ENCODE results near the gene GRIA4.

The GRIA4 gene

DNA sequence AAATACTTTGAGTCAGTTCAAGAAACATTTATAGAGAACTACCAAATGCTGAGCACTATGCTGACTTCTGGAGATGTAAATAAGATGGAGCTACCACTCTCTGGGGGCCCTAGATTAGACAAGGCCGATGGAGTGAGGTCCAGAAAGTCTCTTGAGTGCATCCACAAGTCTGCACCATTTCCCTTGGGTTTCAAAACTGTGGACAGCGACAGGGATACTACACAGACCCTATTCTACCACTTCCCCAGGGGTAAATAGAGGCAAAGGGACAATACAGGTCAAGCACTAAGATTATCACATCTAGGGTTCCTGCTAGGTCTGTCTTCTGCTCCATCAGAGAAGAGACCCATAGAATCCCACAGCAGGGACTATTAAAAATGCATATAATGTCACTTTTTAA lies 183.2 kb downstream of the GRIA4 start:
- no peak for DNase-seq

DNA sequence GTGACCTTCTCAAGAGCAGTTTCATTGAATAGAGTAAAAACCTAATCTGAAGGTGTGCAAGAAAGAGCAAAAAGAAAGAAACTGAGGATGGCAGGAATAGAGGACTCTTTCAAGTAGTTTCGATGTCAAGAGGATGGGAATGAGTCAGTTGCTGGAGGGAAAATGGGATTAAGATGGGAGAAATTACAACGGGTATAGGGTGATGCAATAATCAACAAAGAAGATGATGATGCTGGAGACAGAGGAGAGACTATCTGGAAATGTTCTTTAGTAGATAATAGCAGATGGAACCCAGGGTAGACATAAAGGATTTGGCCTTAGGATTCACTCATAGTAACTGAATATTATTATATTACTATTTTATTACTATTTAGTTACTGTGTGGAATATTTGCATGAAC lies 189.4 kb downstream of the GRIA4 start:
- no peak for DNase-seq

DNA sequence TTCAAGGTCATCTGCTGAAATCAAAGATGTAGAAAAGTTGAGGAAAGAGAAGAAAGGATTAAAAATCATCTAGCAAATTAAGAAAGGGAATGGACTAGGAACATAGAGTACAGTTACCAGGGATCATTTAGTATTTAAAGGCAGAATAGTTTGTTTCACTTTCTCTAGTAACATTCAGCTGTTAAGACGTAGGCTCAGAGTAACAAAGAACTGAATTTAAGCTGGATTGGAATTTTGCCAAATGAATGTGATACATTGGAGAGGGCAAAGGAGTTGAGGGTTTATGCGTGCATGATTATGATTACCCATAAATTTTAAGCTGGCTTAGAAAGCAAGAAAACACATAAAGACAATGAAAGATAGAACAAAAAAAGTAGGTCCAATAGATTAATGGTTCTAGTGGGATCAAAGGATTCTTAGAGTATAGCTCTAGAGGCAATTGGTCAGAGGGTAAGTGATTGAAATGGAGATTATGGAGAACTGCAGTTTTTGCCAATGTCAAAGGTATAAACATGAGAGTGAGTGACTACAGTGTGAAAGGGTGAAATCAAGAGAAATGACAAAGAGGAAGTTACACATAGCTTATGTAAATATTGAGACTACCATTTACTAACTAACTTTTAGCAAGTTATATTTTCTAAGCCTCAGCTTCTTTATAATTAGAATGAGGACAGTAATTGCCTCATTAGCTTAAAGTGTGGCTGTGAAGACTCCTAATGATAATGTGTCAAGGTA lies 190.0 kb downstream of the GRIA4 start:
- no peak for DNase-seq

DNA sequence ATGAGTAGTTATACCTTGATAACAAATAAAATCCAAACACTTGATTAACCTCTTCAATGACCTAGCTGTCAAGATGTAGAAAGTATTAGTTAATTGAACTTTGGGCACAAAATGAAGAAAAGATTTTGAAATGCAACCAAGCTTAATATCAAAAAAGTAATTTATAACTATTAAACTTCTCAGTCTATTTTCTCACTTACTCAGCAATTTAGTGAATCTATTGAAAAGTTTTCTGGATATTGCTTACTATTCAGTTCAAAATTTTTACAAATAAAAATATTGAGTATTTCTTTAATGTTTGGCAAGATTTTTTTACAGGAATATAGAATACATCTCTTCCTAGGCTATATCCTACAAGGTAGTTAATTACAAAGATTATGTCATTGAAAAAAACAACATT lies 192.5 kb downstream of the GRIA4 start:
- DNase-seq: no peak

DNA sequence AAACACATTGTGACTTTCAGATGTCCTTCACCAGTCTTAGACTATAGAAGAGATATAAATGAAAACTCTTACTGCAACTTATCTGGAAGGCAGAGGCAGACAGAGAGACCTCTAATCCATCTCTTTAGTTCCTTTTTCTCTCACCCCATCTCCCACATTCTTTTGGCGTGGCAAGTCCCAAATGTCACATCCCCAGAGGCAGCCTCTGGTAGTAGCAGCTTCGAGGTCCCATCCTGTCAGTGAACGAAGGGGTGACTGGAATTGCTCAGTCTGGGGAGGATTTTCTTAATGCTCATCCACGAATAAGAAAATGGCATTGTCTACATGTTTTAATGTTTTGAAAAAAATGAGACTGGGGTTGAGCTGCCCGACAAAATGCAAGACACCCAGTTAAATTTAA lies 201.4 kb downstream of the GRIA4 start:
- DNase-seq: no peak

DNA sequence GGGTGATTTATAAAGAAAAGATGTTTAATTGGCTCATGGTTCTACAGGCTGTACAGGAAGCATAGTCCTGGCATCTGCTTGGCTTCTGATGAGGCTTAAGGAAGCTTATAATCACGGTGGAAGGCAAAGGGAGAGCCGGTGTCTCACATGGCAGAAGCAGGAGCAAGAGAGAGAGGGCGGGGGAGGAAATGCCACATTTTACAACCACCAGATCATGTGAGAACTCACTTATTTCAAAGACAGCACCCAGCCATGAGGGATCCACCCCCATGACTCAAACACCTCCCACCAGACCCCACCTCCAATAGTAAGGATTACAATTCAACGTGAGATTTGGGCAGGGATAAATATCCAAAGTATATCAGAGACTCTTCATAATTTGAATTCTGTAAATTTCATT lies 211.5 kb downstream of the GRIA4 start:
- DNase-seq: no peak

DNA sequence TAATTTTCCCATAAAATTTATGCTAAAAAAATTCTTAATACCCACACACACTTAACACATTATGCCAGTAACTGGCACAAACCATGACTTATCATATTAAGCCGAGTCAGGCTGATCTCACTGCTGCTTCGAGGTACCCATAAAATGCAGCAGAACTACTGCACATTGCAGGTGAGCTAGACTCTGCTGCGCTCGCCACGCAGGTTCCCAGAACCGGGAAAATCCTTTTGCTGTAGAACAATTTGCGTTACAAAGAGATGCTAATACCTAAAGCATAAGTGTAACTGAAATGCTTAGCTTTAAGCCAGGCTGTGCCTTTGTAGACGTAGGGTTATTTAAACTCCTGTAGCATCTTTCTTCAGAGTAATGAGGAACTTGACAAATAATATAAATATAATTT lies 211.9 kb downstream of the GRIA4 start:
- DNase-seq: no peak

DNA sequence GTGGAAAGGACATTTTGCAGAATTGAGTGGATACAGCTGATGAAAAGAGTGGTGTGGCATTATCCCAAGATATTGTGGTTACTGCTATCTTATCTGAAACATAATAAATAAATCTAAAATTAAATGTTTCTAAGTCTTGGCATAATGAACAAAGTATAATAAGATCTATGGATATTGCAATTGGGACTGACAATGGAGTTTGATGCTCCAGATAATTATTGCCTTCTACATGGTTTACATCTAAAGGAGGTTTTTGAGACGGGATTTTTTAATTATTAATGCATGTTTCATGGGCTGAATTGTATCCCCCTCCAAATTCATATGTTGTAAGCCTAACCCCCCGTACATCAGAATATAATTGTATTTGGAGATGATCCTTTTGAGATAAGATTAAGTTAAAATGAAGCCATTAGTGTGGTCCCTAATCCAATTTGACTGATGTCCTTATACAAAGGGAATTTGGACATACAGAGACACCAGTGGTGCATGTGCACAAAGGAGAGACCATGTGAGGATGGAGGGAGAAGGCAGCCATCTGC lies 213.7 kb downstream of the GRIA4 start:
- DNase-seq: no peak

DNA sequence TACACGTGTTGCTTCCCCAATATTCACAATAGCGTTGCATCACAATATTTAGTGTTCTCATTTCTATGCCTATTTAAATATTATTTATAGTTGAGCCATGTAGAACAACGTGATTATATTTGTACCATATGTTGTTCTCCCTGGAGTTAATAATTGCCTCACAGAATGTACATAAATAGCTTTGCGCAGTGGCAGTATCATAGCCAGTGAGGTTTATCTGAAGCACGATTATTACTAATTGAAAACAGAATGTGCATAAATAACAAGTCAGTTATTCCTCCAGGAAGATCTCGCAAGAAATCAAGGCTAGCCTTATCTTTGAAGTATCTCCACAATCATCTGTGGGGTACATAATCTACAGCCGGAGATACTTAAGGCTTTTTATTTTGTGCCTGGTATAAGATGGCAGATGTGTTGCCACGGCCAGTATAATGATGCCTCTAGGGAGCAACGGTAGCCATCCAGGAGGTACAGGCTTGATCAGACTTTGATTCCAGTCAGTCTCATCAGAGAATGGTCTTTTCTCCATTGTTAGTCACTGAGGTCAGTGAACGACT lies 214.7 kb downstream of the GRIA4 start:
- DNase-seq: no peak

DNA sequence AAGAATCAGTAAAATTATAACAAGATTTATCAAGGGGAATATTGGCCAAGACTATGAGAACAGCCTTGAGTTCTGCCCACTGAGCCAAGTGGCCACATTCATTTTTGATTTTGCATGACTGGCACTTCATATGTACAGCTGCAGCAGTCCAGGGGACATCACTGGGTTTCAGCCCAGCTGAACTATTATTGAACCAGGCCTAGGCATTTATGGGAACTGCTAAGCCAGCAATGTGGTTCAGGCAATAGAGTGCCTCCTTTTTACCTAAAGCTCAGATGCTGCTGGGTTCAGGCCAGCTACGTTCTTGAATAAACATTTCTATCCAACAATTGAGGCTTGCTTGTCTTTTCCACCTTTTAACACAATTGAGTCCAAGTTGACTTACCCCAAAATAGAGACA lies 215.3 kb downstream of the GRIA4 start:
- no peak for DNase-seq

DNA sequence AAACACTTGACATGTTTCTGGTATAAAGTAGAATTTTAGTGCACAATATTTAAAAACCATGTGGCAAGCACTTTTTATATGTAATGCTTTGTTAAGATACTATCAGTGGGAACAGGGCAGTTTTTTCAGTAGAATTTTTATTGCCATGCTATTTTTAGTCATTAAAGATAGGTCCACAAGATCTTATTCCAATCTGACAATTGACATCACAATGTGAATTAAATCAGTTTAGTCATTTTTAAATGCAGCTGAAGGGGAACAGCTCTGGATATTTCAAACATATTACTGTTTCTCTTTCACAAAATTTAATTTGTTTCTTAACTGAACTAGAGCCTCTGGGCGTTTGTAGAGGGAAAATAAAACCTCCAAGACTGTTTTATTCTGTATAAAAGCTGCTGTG lies 218.0 kb downstream of the GRIA4 start:
- no peak for DNase-seq

DNA sequence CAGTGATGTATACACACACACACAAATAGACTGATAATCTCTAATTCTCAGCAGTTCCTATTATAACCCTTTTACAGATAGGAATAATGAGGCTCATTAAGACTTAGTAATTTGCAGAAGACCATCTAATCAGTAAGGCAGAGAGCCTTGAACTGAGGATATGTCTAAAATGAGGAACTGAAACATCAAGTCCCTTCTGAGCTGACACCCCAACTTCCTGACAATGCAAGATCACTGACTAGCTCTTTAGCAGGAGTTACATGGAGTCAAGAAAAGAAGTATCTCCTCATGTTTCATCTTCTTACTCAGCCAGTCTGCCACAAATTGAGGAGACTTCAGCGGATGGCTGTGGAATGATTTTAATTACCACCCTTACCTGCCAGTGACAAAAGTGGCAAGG lies 219.2 kb downstream of the GRIA4 start:
- DNase-seq: no peak

DNA sequence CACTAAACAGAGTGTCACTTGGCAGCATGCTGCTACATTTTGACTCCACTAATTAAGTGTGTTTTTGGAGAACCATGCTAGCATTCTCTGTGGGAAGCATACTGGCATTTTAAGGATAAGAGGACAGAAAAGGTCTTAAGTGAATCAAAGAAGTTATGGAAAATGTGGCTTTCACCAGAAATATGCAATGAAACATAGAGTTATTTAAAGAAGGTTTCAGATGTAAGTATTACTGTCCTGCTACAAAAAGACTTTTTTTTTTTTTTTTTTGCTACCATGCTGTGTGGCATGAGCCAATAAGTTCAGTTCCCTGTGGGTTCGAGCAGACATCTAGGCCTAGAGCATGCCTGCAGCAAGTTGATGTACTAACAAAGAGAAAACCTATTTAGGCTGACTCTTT lies 224.6 kb downstream of the GRIA4 start:
- no peak for DNase-seq

DNA sequence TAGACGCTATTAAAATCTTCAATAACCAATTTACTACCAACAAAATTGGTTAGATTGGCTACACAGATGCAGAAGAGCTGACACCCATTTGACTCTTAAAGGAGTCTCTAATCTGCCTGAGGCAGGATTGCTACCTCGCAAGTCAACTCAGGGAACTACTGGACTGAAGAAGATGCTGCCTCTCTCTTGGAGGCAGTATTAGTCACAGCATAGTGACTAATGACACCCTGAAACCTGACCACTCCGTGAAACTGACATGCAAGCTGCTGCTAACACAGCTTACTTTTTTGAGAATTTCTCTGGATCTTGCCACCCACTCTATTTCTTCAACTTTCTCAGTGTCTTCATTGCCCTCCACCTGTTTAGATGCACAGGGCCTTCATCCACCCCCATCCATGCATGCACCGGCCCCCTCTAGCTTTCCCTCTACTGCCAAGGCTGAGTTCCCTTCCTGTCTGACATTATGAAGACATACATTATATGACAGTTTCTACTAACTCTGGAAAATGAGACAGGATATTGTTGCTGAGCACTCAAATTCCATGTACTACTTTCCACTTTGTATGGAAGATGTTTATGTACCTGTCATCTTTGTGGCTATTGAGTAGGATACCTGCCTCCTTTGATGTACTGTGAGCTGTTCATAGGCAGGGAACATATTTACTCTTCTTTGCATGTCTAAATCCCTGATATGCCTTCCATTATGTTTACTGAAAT lies 229.0 kb downstream of the GRIA4 start:
- DNase-seq: no peak

DNA sequence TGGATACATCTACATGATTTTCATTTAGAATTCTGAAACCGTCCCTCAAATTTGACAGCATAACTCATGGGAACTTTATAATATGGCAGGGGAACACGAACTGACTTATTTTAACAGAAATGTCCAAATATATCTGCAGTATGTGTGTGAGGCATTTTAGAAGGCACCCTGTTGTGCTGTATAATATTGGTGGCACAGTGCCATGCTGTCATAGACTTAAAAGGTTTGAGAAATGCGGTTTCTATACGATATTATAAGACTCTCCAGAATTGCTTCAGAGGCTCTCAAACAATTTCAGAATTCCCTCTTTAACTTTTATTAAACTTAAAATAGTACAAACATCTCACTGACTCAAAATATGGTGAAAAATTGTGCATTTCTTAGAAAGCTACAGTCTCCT lies 230.5 kb downstream of the GRIA4 start:
- no peak for DNase-seq

DNA sequence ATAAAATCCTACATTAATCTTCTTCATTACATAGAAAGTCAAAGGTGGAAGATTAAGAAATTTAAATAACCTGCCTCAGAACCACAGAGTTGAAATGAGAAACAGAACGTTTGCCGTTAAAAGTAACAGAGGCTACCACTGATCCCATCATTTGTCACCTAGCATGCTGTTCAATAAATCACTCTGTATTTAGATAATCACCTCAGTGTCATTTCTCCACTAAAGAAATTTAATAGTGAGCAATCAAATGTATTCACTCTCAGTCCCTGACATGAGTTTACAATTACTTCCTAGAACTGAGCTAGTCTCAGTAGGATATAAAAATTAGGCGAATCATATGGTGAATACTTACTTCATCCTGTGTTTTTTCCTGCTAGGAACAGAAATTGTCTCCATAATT lies 242.5 kb downstream of the GRIA4 start:
- DNase-seq: no peak

DNA sequence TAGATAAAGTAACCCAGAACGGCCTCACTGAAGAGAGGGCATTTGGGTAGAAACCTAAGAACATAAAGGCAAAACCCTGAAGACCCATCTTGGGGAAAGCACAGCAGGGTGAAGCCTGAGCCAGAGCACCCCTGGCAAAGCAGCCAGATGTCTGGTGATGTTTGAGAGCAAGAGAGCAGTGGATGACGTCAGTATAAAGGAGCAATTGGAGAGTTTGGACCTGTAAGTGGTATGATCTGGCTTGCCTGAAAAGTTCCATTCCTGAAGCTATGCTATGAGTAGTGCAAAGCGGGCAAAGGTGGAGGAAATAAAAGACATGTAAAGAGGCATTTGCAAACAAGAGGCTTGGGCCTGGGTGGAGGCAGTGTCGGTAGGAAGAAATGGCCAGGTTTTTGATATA lies 244.4 kb downstream of the GRIA4 start:
- DNase-seq: no peak

DNA sequence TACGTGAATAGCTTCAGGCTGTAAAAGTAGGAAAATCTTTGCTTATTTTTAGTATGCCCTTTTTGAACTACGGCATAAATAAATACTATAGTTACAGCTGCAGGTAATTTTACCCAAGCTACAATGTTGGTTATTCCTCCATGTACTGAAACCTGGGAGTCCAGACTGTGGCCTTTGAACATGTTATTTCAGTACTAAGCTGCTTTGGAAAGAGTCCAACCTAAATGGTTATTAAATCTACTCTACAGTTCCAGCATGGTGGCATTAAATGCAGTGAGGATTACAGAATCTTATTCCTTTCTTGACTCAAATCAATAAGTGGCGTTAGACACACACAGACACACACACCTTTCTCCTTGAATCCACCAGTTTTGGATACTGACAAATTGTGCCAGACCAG lies 247.1 kb downstream of the GRIA4 start:
- no peak for DNase-seq

DNA sequence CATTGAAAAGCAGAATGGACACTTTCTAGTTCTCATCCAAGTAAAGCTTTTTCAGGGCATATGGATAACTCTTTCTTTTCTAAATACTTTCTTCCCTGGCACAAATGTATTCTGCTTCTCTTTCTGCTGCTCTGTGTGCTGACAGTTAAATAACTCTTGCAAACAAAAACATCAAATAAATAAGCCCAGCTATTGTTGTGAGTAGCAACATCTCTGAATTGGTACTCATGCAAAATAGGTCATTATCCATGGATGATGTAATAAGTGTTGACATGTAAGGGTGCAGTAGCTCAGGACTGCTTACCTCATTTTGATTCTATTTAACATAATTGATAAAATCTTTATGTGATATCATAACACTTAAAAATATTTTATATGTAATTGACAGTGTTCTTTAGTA lies 247.9 kb downstream of the GRIA4 start:
- DNase-seq: no peak

DNA sequence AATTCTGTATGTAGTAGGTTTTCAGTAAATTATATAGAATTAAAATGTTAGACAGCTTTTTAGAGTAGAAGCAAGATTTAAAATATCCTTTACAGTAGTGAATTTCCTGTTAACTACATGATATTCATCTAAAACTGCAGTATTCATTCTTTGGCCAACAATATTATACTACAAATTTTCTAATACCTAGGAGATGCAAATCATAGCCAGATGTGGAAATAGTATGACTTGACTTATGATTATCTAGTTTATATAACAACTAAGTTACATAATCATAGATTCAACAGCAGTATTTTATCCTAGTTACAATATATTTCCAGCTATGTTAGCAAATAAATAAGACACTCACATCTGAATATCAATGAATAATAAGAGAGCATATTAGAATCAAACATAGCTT lies 249.0 kb downstream of the GRIA4 start:
- DNase-seq: no peak

DNA sequence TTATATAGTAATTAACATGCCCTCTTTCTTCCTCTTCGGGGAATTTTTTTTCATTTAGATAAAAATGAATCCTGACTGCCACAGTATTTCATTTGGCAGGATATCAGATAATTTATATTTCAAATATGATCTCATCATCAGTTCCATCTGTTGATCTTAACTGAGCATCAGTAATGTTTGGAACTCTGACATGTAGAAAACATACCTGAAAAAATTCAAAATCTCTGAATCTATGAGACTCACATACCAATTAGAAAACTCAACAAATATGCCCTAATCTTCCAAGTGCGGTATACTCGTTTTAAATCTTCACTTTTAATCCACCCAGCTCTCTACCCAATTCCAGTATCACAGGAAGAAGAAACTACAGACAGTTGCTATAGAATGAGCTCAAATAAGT lies 250.2 kb downstream of the GRIA4 start:
- DNase-seq: no peak

DNA sequence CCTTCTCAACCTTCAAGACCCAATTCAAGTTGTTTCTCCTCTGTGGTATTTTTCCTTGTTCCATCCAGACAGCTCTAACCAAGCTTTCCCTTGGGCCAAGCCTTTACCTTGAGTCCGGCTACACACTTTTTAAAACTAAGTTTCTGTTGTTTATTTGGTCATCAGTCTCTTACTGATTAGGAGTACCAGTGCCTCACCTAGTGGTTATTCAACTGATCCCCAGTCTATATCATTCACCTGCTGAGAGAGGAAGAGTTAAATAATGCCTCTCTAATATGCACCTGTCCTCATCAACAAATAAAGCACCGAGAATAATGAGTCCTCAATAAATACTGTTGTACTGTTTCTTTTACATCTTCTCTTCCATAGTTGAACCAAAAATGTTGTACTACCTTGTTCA lies 251.4 kb downstream of the GRIA4 start:
- no peak for DNase-seq

DNA sequence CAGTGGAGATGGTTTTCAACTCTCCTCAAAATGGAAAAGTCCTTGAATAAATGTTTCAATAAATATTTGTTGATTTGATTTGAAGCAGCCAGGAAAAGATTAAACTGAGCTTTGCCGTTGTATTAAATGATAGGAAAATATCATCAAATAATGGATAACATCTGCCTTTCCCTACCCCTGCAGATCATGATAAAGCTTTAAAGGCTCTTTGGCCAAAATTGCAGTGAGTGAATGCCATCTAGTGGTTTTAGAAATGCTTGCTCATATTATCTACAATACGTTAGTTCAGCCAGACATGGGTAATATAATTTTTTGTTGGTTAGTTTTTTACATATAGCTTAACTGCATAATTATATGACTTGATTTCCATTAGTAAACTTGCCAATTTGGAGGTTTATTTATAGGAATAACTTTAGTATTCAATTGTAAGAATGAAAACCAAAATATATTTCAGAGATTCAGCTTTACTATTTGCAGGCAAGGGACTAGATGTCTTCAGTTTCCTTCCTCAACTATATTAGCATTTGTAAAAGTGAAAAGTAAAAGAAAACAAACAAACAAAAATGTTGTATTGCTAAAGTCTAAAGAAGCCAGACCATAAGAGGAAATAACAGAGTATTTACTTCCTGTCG lies 253.0 kb downstream of the GRIA4 start:
- DNase-seq: peak; percentile 24 to 30

DNA sequence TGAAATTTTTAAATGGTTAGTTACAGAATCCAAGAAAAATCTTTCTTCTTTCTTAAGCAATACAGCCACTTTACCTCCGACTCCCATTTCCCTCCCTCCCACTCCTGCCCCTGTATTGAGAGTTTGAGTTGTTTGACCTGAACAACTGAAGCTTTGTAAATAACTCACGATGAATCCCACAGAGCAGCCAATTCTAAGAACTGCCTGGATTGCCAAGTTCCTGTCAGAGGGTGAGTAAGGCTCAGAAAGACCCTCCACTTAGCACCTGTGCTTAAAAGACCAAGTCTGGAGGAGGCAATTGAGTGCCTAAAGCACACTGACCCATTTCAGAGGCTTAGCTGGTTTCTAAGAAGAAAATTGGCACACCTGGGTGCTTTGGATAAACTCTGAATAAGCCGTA lies 253.7 kb downstream of the GRIA4 start:
- no peak for DNase-seq
